Endothelial cell of umbilical vein (primary cell): ENCODE results near the gene SPAG16. TPM values are rescaled to one million over a fixed set of nuclear protein-coding genes. Genes with fewer than 3 reads are reported as not detected.

Experiments
- BruUV-seq: library from RNA; stranded (reverse); fragments of 400-500 nt; replicated peaks from 2 replicates; lab custom pipeline; 2021; lab: Mats Ljungman, UMichigan
- CTCF ChIA-PET: fragments of 300-600, 350-600 bp; sonication (Branson Sonifier 250); formaldehyde crosslinking; loops from one replicate; lab custom pipeline; 2021; ENCODE audit warnings: antibody characterized with exemption, inconsistent platforms; lab: Charles Lee
- POLR2A ChIA-PET: fragments of 300-600, 350-600 bp; sonication (Branson Sonifier 250); formaldehyde crosslinking; loops from one replicate; lab custom pipeline; 2021; ENCODE audit warnings: antibody characterized with exemption, inconsistent platforms; lab: Charles Lee
- DNase-seq: peaks from one replicate; pipeline ENCODE4 v3.0.0-alpha.2; 2011; ENCODE audit warnings: low read depth, low spot score
- FAIRE-seq: peaks from 2 replicates; lab custom pipeline; 2011; peaks lifted over from hg19 to GRCh38; lab: Jason Lieb, UNC
- H2AFZ ChIP-seq: 2 replicates; pipeline ENCODE4 v1.6.0; 2012; ENCODE audit warnings: low read depth, low read length, control low read depth, inconsistent platforms
- H3K27ac ChIP-seq: 2 replicates; pipeline ENCODE4 v1.5.1; 2011; ENCODE audit warnings: low read depth, mild to moderate bottlenecking, control low read depth, low read length, moderate library complexity; ENCODE audit not compliant: insufficient read depth
- H3K27me3 ChIP-seq, 2 experiments: 2 replicates each; pipeline versions ENCODE4 v1.6.0 to v1.6.1; 2011; ENCODE audit warnings: low read length in 2 of 2, mixed read lengths in 1 of 2; ENCODE audit not compliant: control insufficient read depth in 2 of 2, insufficient read depth in 2 of 2
- H3K36me3 ChIP-seq, 2 experiments: 2 replicates in 1 of 2; 3 replicates in 1 of 2; pipeline ENCODE4 v1.5.1; 2011; ENCODE audit warnings: low read length in 2 of 2, mild to moderate bottlenecking in 1 of 2, moderate library complexity in 1 of 2; ENCODE audit not compliant: control insufficient read depth in 2 of 2, insufficient read depth in 2 of 2; ENCODE audit errors: extremely low read depth in 1 of 2
- H3K4me1 ChIP-seq: 3 replicates; pipeline ENCODE4 v1.5.1; 2011; ENCODE audit warnings: mild to moderate bottlenecking, low read length; ENCODE audit not compliant: control insufficient read depth, insufficient read depth; ENCODE audit errors: extremely low read depth
- H3K4me2 ChIP-seq: 2 replicates; pipeline ENCODE4 v1.6.1; 2011; ENCODE audit warnings: low read length, control low read depth, mixed read lengths; ENCODE audit not compliant: insufficient read depth
- H3K4me3 ChIP-seq, 3 experiments: fragments of 200-600 bp in 1 of 3; sonication (generic), shearing (Covaris generic) in 1 of 3; replicated peaks in 1 of 3; 2 replicates each; pipeline ENCODE4 v1.5.1; 2011 to 2016; ENCODE audit warnings: control low read depth in 3 of 3, low read length in 3 of 3, mild to moderate bottlenecking in 2 of 3, inconsistent platforms in 1 of 3, low read depth in 1 of 3, moderate library complexity in 1 of 3; ENCODE audit not compliant: insufficient read depth in 1 of 3
- H3K79me2 ChIP-seq: 2 replicates; pipeline ENCODE4 v1.6.0; 2012; ENCODE audit warnings: low read length, inconsistent platforms; ENCODE audit not compliant: control insufficient read depth, insufficient read depth
- H3K9ac ChIP-seq: replicated peaks from 2 replicates; pipeline ENCODE3; 2011; ENCODE audit warnings: low read length, control low read depth; ENCODE audit not compliant: insufficient read depth; ENCODE audit errors: extremely low read depth
- H3K9me1 ChIP-seq: replicated peaks from 3 replicates; pipeline ENCODE4 v1.6.0; 2011; ENCODE audit warnings: mild to moderate bottlenecking, low read length; ENCODE audit not compliant: control insufficient read depth, insufficient read depth; ENCODE audit errors: extremely low read depth
- H3K9me3 ChIP-seq: replicated peaks from 2 replicates; pipeline ENCODE4 v1.5.1; 2012; ENCODE audit warnings: low read length, inconsistent platforms; ENCODE audit not compliant: control insufficient read depth, insufficient read depth
- H4K20me1 ChIP-seq: replicated peaks from 2 replicates; pipeline ENCODE3; 2011; ENCODE audit warnings: mild to moderate bottlenecking, low read length; ENCODE audit not compliant: control insufficient read depth, insufficient read depth; ENCODE audit errors: extremely low read depth
- CTCF ChIP-seq, 2 donors: IDR thresholded peaks; 1 replicate in 1 of 2; 2 replicates in 1 of 2; pipeline ENCODE4 v1.5.1; 2011; ENCODE audit warnings: low read length in 2 of 2, mild to moderate bottlenecking in 2 of 2, moderate library complexity in 2 of 2, control low read depth in 1 of 2, inconsistent platforms in 1 of 2, low read depth in 1 of 2; ENCODE audit not compliant: insufficient read depth in 1 of 2; ENCODE audit errors: extremely low read depth in 1 of 2
- EZH2 ChIP-seq: IDR thresholded peaks from 2 replicates; pipeline ENCODE4 v1.6.1; 2012; ENCODE audit warnings: borderline replicate concordance, low read depth, mild to moderate bottlenecking, moderate library complexity, low read length, inconsistent platforms; ENCODE audit not compliant: severe bottlenecking
- FOS ChIP-seq: IDR thresholded peaks from 2 replicates; pipeline ENCODE4 v1.6.1; 2011; ENCODE audit warnings: mild to moderate bottlenecking, low read length, moderate library complexity, borderline replicate concordance; ENCODE audit not compliant: insufficient read depth
- GATA2 ChIP-seq: IDR thresholded peaks from 2 replicates; pipeline ENCODE4 v1.7.0; 2011; ENCODE audit warnings: low read depth, mild to moderate bottlenecking, moderate library complexity, mixed read lengths, low read length; ENCODE audit not compliant: insufficient read length, insufficient read depth
- JUN ChIP-seq: IDR thresholded peaks from 2 replicates; pipeline ENCODE4 v1.6.1; 2011; ENCODE audit warnings: borderline replicate concordance, low read depth; ENCODE audit not compliant: insufficient read length, insufficient read depth
- MAX ChIP-seq: IDR thresholded peaks from 2 replicates; pipeline ENCODE4 v1.6.1; 2011; ENCODE audit not compliant: insufficient read depth, insufficient read length
- MYC ChIP-seq: IDR thresholded peaks from one replicate; pipeline ENCODE4 v1.6.1; 2011; ENCODE audit warnings: mild to moderate bottlenecking, low read depth, low read length
- POLR2A ChIP-seq: IDR thresholded peaks from 2 replicates; pipeline ENCODE4 v1.6.1; 2012; ENCODE audit warnings: low read depth, mild to moderate bottlenecking, control low read depth, low read length
- POLR2AphosphoS5 ChIP-seq: IDR thresholded peaks from 2 replicates; pipeline ENCODE4 v1.6.1; 2012; ENCODE audit warnings: low read depth, mild to moderate bottlenecking, control low read depth, low read length, moderate library complexity; ENCODE audit not compliant: insufficient read depth
- dilution Hi-C: fragments of 300-500 bp; cut with MboI; formaldehyde crosslinking; loops from one replicate; pipeline ENCODE4 v1.15.0; 2019; ENCODE audit warnings: low sequenced_read_pairs; ENCODE audit not compliant: extremely low pct_ligation_motif_present
- intact Hi-C: fragments of 100-400 bp; cut with micrococcal nuclease; formaldehyde crosslinking; loops from one replicate; pipeline ENCODE4 v1.10.0; 2022
- polyA plus RNA-seq, 4 experiments: library from polyadenylated mRNA; depleted of rRNA in 3 of 4; stranded (reverse) in 3 of 4; unstranded in 1 of 4; fragments of >200 nt; gene quantifications; 2 replicates each; pipeline versions ENCODE4 v1.2.1 to v1.2.3, GENCODE V29; 2011 to 2012; ENCODE audit warnings: missing spikeins in 1 of 4
- total RNA-seq: library from RNA; stranded (reverse); gene quantifications from 2 replicates; pipeline ENCODE4 v1.2.3, GENCODE V29; 2021

SPAG16 gene
- total and polyA plus RNA-seq, 2 donors (not counting 3 experiments of a cell fraction or from before 2014, with no cell fraction given): 4.0 to 7.7 TPM

- no peak for FAIRE-seq
- dilution Hi-C loops: no loop called here
- BruUV-seq: no TSS peak
Measured at GRCh38 chr2:213703406-213704098, 419.3 kb downstream of the SPAG16 start.

More at GRCh38 chr2:213703406-213704098, 419.3 kb downstream of the SPAG16 start:
- CTCF ChIA-PET: no interaction called here
- Histone ChIP-seq H3K4me1 (no peaks in the 10 kb centered on the region), H4K20me1 (no peaks in the 10 kb centered on the region), H3K79me2 (no peaks in the 10 kb centered on the region), H3K4me2 (no peak overlapping the region), H2AFZ (no peak overlapping the region), H3K4me3 (no peak overlapping the region), H3K9me3 (peaks cover 2% of the 10 kb centered on the region), H3K36me3 (no peaks in the 10 kb centered on the region), H3K27ac (no peak overlapping the region), H3K9ac (no peak overlapping the region), H3K27me3 (no peaks in the 10 kb centered on the region), H3K9me1 (no peaks in the 10 kb centered on the region)
- intact Hi-C loops: no loop called here
- POLR2A ChIA-PET: no interaction called here
- TF ChIP-seq EZH2 (no peak), GATA2 (no peak), CTCF (IDR thresholded peaks at IDR 0.05; ENCODE audit: extremely low read depth in 1 of 2, insufficient read depth in 1 of 2, low read depth in 1 of 2, low read length in 2 of 2) (no peak), FOS (no peak), MYC (no peak), MAX (no peak), JUN (no peak), POLR2A (no peak), POLR2AphosphoS5 (no peak)
- DNase-seq: no peak
